Endothelial cell of umbilical vein (primary cell): ENCODE measurements around the gene HMMR. TPM values are rescaled to one million over a fixed set of nuclear protein-coding genes. Genes with fewer than 3 reads are reported as not detected.
A peak's percentile ranks its signal among the peaks of the same experiment; 100 is the strongest.

Source experiments
- BruUV-seq: library from RNA; stranded (reverse); fragments of 400-500 nt; replicated peaks from 2 replicates; lab custom pipeline; 2021; lab: Mats Ljungman, UMichigan
- CTCF ChIA-PET: fragments of 300-600, 350-600 bp; sonication (Branson Sonifier 250); formaldehyde crosslinking; loops from one replicate; lab custom pipeline; 2021; ENCODE audit warnings: antibody characterized with exemption, inconsistent platforms; lab: Charles Lee
- POLR2A ChIA-PET: fragments of 300-600, 350-600 bp; sonication (Branson Sonifier 250); formaldehyde crosslinking; loops from one replicate; lab custom pipeline; 2021; ENCODE audit warnings: antibody characterized with exemption, inconsistent platforms; lab: Charles Lee
- DNase-seq: peaks from one replicate; pipeline ENCODE4 v3.0.0-alpha.2; 2011; ENCODE audit warnings: low read depth, low spot score
- FAIRE-seq: peaks from 2 replicates; lab custom pipeline; 2011; peaks lifted over from hg19 to GRCh38; lab: Jason Lieb, UNC
- H2AFZ ChIP-seq: 2 replicates; pipeline ENCODE4 v1.6.0; 2012; ENCODE audit warnings: low read depth, low read length, control low read depth, inconsistent platforms
- H3K27ac ChIP-seq: 2 replicates; pipeline ENCODE4 v1.5.1; 2011; ENCODE audit warnings: low read depth, mild to moderate bottlenecking, control low read depth, low read length, moderate library complexity; ENCODE audit not compliant: insufficient read depth
- H3K27me3 ChIP-seq, 2 experiments: 2 replicates each; pipeline versions ENCODE4 v1.6.0 to v1.6.1; 2011; ENCODE audit warnings: low read length in 2 of 2, mixed read lengths in 1 of 2; ENCODE audit not compliant: control insufficient read depth in 2 of 2, insufficient read depth in 2 of 2
- H3K36me3 ChIP-seq, 2 experiments: 2 replicates in 1 of 2; 3 replicates in 1 of 2; pipeline ENCODE4 v1.5.1; 2011; ENCODE audit warnings: low read length in 2 of 2, mild to moderate bottlenecking in 1 of 2, moderate library complexity in 1 of 2; ENCODE audit not compliant: control insufficient read depth in 2 of 2, insufficient read depth in 2 of 2; ENCODE audit errors: extremely low read depth in 1 of 2
- H3K4me1 ChIP-seq: 3 replicates; pipeline ENCODE4 v1.5.1; 2011; ENCODE audit warnings: mild to moderate bottlenecking, low read length; ENCODE audit not compliant: control insufficient read depth, insufficient read depth; ENCODE audit errors: extremely low read depth
- H3K4me2 ChIP-seq: 2 replicates; pipeline ENCODE4 v1.6.1; 2011; ENCODE audit warnings: low read length, control low read depth, mixed read lengths; ENCODE audit not compliant: insufficient read depth
- H3K4me3 ChIP-seq, 3 experiments: fragments of 200-600 bp in 1 of 3; sonication (generic), shearing (Covaris generic) in 1 of 3; replicated peaks in 1 of 3; 2 replicates each; pipeline ENCODE4 v1.5.1; 2011 to 2016; ENCODE audit warnings: control low read depth in 3 of 3, low read length in 3 of 3, mild to moderate bottlenecking in 2 of 3, inconsistent platforms in 1 of 3, low read depth in 1 of 3, moderate library complexity in 1 of 3; ENCODE audit not compliant: insufficient read depth in 1 of 3
- H3K79me2 ChIP-seq: 2 replicates; pipeline ENCODE4 v1.6.0; 2012; ENCODE audit warnings: low read length, inconsistent platforms; ENCODE audit not compliant: control insufficient read depth, insufficient read depth
- H3K9ac ChIP-seq: replicated peaks from 2 replicates; pipeline ENCODE3; 2011; ENCODE audit warnings: low read length, control low read depth; ENCODE audit not compliant: insufficient read depth; ENCODE audit errors: extremely low read depth
- H3K9me1 ChIP-seq: replicated peaks from 3 replicates; pipeline ENCODE4 v1.6.0; 2011; ENCODE audit warnings: mild to moderate bottlenecking, low read length; ENCODE audit not compliant: control insufficient read depth, insufficient read depth; ENCODE audit errors: extremely low read depth
- H3K9me3 ChIP-seq: replicated peaks from 2 replicates; pipeline ENCODE4 v1.5.1; 2012; ENCODE audit warnings: low read length, inconsistent platforms; ENCODE audit not compliant: control insufficient read depth, insufficient read depth
- H4K20me1 ChIP-seq: replicated peaks from 2 replicates; pipeline ENCODE3; 2011; ENCODE audit warnings: mild to moderate bottlenecking, low read length; ENCODE audit not compliant: control insufficient read depth, insufficient read depth; ENCODE audit errors: extremely low read depth
- EZH2 ChIP-seq: IDR thresholded peaks from 2 replicates; pipeline ENCODE4 v1.6.1; 2012; ENCODE audit warnings: borderline replicate concordance, low read depth, mild to moderate bottlenecking, moderate library complexity, low read length, inconsistent platforms; ENCODE audit not compliant: severe bottlenecking
- FOS ChIP-seq: IDR thresholded peaks from 2 replicates; pipeline ENCODE4 v1.6.1; 2011; ENCODE audit warnings: mild to moderate bottlenecking, low read length, moderate library complexity, borderline replicate concordance; ENCODE audit not compliant: insufficient read depth
- GATA2 ChIP-seq: IDR thresholded peaks from 2 replicates; pipeline ENCODE4 v1.7.0; 2011; ENCODE audit warnings: low read depth, mild to moderate bottlenecking, moderate library complexity, mixed read lengths, low read length; ENCODE audit not compliant: insufficient read length, insufficient read depth
- JUN ChIP-seq: IDR thresholded peaks from 2 replicates; pipeline ENCODE4 v1.6.1; 2011; ENCODE audit warnings: borderline replicate concordance, low read depth; ENCODE audit not compliant: insufficient read length, insufficient read depth
- MYC ChIP-seq: IDR thresholded peaks from one replicate; pipeline ENCODE4 v1.6.1; 2011; ENCODE audit warnings: mild to moderate bottlenecking, low read depth, low read length
- POLR2A ChIP-seq: IDR thresholded peaks from 2 replicates; pipeline ENCODE4 v1.6.1; 2012; ENCODE audit warnings: low read depth, mild to moderate bottlenecking, control low read depth, low read length
- POLR2AphosphoS5 ChIP-seq: IDR thresholded peaks from 2 replicates; pipeline ENCODE4 v1.6.1; 2012; ENCODE audit warnings: low read depth, mild to moderate bottlenecking, control low read depth, low read length, moderate library complexity; ENCODE audit not compliant: insufficient read depth
- dilution Hi-C: fragments of 300-500 bp; cut with MboI; formaldehyde crosslinking; loops from one replicate; pipeline ENCODE4 v1.15.0; 2019; ENCODE audit warnings: low sequenced_read_pairs; ENCODE audit not compliant: extremely low pct_ligation_motif_present
- intact Hi-C: fragments of 100-400 bp; cut with micrococcal nuclease; formaldehyde crosslinking; loops from one replicate; pipeline ENCODE4 v1.10.0; 2022
- polyA plus RNA-seq, 4 experiments: library from polyadenylated mRNA; depleted of rRNA in 3 of 4; stranded (reverse) in 3 of 4; unstranded in 1 of 4; fragments of >200 nt; gene quantifications; 2 replicates each; pipeline versions ENCODE4 v1.2.1 to v1.2.3, GENCODE V29; 2011 to 2012; ENCODE audit warnings: missing spikeins in 1 of 4
- total RNA-seq: library from RNA; stranded (reverse); gene quantifications from 2 replicates; pipeline ENCODE4 v1.2.3, GENCODE V29; 2021
- TF ChIP-seq, protein P1 (sequence below): IDR thresholded peaks from 2 replicates; pipeline ENCODE4 v1.6.1; 2011; ENCODE audit not compliant: insufficient read depth, insufficient read length
- TF ChIP-seq, protein P2 (sequence below), 2 donors: IDR thresholded peaks; 1 replicate in 1 of 2; 2 replicates in 1 of 2; pipeline ENCODE4 v1.5.1; 2011; ENCODE audit warnings: low read length in 2 of 2, mild to moderate bottlenecking in 2 of 2, moderate library complexity in 2 of 2, control low read depth in 1 of 2, inconsistent platforms in 1 of 2, low read depth in 1 of 2; ENCODE audit not compliant: insufficient read depth in 1 of 2; ENCODE audit errors: extremely low read depth in 1 of 2

Gene HMMR
- total and polyA plus RNA-seq, 2 donors (not counting 3 experiments of a cell fraction or from before 2014, with no cell fraction given): 5.5 to 31.0 TPM

DNA sequence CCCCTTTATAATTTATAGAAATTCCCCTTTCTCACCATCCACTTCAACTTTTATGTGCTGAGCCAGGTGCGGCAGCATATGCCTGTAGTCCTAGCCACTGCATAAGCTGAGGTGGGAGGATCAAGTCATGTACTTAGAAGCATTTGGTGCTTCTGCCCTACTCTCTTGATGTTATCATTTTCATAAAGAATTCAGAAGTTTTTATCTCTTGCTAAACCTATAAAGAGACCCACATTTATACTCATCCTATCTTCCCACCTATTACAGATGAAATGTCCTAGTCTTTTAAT lies 18.5 kb downstream of the HMMR start:
- POLR2A ChIA-PET: no interaction called here
- no peaks in the 10 kb centered on the region for H3K27me3 ChIP-seq
- intact Hi-C loops (loop anchor here (10.0 kb wide), 1 partner anchor 1026 kb away; no protein-coding TSS in a partner anchor), dilution Hi-C loops (no loop called here)
- H3K4me3 ChIP-seq: no peak overlapping the region
- H3K4me1 ChIP-seq: peaks cover 13% of the 10 kb centered on the region
- CTCF ChIA-PET: interaction anchor here (1.1 to 2.1 kb wide), 5 partner anchors 11 to 26 kb away, joined by 3 to 4 read pairs (median 3); partner anchors contain the start of gene MAT2B
- TF ChIP-seq EZH2 (no peak), POLR2AphosphoS5 (no peak), GATA2 (peak; percentile 58), MYC (no peak), FOS (no peak), JUN (no peak), POLR2A (no peak)
- TF ChIP-seq, protein P1, sequence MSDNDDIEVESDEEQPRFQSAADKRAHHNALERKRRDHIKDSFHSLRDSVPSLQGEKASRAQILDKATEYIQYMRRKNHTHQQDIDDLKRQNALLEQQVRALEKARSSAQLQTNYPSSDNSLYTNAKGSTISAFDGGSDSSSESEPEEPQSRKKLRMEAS: no peak
- TF ChIP-seq, protein P2, sequence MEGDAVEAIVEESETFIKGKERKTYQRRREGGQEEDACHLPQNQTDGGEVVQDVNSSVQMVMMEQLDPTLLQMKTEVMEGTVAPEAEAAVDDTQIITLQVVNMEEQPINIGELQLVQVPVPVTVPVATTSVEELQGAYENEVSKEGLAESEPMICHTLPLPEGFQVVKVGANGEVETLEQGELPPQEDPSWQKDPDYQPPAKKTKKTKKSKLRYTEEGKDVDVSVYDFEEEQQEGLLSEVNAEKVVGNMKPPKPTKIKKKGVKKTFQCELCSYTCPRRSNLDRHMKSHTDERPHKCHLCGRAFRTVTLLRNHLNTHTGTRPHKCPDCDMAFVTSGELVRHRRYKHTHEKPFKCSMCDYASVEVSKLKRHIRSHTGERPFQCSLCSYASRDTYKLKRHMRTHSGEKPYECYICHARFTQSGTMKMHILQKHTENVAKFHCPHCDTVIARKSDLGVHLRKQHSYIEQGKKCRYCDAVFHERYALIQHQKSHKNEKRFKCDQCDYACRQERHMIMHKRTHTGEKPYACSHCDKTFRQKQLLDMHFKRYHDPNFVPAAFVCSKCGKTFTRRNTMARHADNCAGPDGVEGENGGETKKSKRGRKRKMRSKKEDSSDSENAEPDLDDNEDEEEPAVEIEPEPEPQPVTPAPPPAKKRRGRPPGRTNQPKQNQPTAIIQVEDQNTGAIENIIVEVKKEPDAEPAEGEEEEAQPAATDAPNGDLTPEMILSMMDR (IDR thresholded peaks at IDR 0.05; ENCODE audit: extremely low read depth in 1 of 2, insufficient read depth in 1 of 2, low read depth in 1 of 2, low read length in 2 of 2): no peak
- no TSS peak for BruUV-seq
- H3K27ac ChIP-seq: peak overlapping the region; percentile 19
- no peak overlapping the region for H3K9ac ChIP-seq
- no peak overlapping the region for H2AFZ ChIP-seq
- DNase-seq (no peak), FAIRE-seq (no peak)
- no peaks in the 10 kb centered on the region for H3K9me1 ChIP-seq
- no peaks in the 10 kb centered on the region for H3K79me2 ChIP-seq
- H3K4me2 ChIP-seq: peak overlapping the region; percentile 2
- no peaks in the 10 kb centered on the region for H4K20me1 ChIP-seq
- peaks cover 0 to 8% of the 10 kb centered on the region in 2 experiments for H3K36me3 ChIP-seq
- H3K9me3 ChIP-seq: no peaks in the 10 kb centered on the region
